Esophagus (tissue), 2 donors: Measurements from ENCODE around the gene DNMBP. TPM values are rescaled to one million over a fixed set of nuclear protein-coding genes. Genes with fewer than 3 reads are reported as not detected.
"Not testable (repeated sequence)": the region's sequence is repeated elsewhere in the genome, so short reads cannot be mapped to it uniquely, and the experiment has no call there.

ENCODE experiments used
- H3K27ac ChIP-seq, 2 donors: one replicate each; pipeline ENCODE4 v1.5.1; 2013; ENCODE audit warnings: low read depth in 2 of 2, mild to moderate bottlenecking in 2 of 2, inconsistent platforms in 1 of 2, low read length in 1 of 2, moderate library complexity in 1 of 2
- H3K27me3 ChIP-seq, 2 donors: one replicate each; pipeline ENCODE4 v1.6.1; 2013; ENCODE audit warnings: low read length in 2 of 2, control low read depth in 1 of 2, mild to moderate bottlenecking in 1 of 2; ENCODE audit not compliant: insufficient read depth in 2 of 2, control insufficient read depth in 1 of 2
- H3K36me3 ChIP-seq, 2 donors: one replicate each; pipeline ENCODE4 v1.6.1; 2013; ENCODE audit warnings: low read length in 1 of 2; ENCODE audit not compliant: control insufficient read depth in 2 of 2, insufficient read depth in 2 of 2
- H3K4me1 ChIP-seq, 2 donors: one replicate each; pipeline ENCODE4 v1.6.1; 2013; ENCODE audit warnings: low read length in 1 of 2; ENCODE audit not compliant: control insufficient read depth in 2 of 2, insufficient read depth in 2 of 2
- H3K4me3 ChIP-seq, 2 donors: one replicate each; pipeline ENCODE4 v1.5.1; 2013; ENCODE audit warnings: low read length in 2 of 2, mild to moderate bottlenecking in 2 of 2, low read depth in 1 of 2, moderate library complexity in 1 of 2
- H3K9me3 ChIP-seq, 2 donors: one replicate each; pipeline ENCODE4 v1.6.1; 2013; ENCODE audit warnings: mild to moderate bottlenecking in 2 of 2, low read depth in 1 of 2, low read length in 1 of 2, moderate library complexity in 1 of 2; ENCODE audit not compliant: control insufficient read depth in 2 of 2, insufficient read depth in 1 of 2
- WGBS, 2 donors: extraction: QIAGEN DNeasy Blood & Tissue Kit; methylation state at CpG; one replicate each; pipeline ENCODE4 v1.1.7; 2013; 5-methylcytosine and 5-hydroxymethylcytosine counted together
- polyA plus RNA-seq, 2 donors: library from polyadenylated mRNA; stranded (reverse); fragments of 200-250 nt; gene quantifications; one replicate each; pipeline ENCODE4 v1.2.3, GENCODE V29; 2013
- donor health status: healthy with polysubstance abuse.
- donor health status: Bipolar disorder and iron deficiency.

DNMBP gene
- polyA plus RNA-seq, 2 donors: 5.4 to 6.4 TPM

DNA sequence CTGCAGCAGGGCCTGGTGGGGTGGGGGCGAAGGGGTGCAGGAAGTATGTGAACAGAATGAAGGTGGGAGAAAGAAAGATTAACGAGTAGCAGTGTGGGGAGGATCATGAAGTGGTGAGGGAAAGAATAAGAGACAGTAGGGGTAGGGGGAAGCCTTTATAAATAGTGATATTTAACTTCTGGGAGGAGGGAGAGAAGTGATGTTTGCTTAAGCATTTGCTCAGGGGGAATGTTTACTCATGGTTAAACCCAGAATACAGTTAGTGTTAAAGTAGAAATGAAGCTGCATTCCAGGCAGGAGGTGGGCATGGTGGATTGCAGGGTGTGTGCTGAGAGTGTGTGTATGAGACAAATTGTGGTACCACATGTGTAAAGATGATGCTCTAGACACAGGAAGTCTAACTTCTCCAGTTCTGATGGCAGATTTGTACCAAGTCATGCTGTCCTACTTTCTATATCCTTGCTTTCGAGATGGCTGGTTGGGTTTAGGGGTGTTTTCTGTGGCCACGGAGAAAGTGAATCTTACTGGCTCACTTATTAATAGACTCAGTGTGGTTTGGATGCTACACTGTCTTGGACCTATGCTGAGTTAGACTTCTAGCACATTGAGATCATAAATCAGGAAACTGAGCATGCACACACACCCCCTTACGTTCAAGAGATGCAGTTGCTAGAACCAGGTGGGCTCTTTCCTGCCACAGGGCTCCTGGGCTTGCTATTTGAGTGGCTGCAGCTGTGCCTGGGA, 10.6 kb upstream of the DNMBP start:
- Histone ChIP-seq H3K36me3 (no peaks in the 10 kb centered on the region), H3K27me3 (no peaks in the 10 kb centered on the region), H3K4me1 (no peaks in the 10 kb centered on the region), H3K9me3 (no peaks in the 10 kb centered on the region), H3K4me3 (no peak overlapping the region), H3K27ac (no peak overlapping the region)
- 51 to 56% methylated on average over 5 of the region's 5 CpGs for WGBS, 2 donors

DNA sequence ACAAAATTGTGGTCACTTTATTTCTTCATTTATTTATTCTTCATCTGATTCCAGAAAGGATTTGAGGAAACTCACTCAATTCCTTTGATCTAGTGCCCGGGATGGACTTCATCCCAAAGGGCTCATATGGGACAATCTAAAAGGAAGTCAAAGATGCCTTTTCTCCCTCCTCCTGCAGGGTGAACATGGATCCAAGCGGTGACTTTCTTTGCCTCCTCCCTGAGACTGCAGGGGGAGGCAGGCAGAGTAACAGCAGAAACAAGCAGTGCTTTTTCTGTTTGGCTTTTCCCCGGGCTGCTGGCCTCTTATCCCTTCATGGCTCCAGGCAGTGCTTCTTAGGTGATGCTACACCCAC, 10.0 kb upstream of the DNMBP start:
- 23 to 33% methylated on average over 3 of the region's 3 CpGs for WGBS, 2 donors
- Histone ChIP-seq H3K36me3 (no peaks in the 10 kb centered on the region), H3K27me3 (no peaks in the 10 kb centered on the region), H3K4me1 (no peaks in the 10 kb centered on the region), H3K4me3 (no peak overlapping the region), H3K9me3 (no peaks in the 10 kb centered on the region), H3K27ac (no peak overlapping the region)

DNA sequence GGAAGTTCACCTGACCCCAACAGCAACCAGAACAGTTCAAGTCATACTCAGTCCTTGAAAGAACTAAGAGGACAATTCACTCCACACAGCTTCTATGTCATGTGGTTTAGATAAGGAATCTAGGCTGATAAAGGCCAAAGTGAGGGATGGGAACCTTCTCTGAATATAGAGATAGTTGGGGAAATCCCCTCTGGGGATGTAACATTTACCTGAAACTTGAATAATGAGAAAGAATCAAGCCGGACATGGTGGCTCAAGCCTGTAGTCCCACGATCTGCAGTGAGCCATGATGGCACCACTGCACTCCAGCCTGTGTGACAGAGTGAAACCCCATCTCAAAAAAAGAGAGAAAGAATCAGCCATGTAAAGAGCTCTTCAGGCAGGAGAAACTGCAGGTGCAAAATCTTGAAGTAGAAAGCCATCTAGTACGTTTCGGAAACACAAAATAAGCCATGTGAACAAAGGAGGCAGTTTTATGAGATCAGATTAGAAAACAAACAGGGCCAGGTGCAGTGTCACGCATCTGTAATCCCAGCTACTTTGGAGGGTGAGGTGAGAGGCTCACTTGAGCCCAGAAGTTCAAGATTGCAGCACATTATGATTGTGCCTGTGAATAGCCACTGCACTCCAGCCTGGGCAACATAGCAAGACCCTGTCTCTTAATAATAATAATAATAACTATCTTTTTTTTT, 4.5 kb upstream of the DNMBP start:
- no peak overlapping the region for H3K27ac ChIP-seq
- 74 to 83% methylated on average over 5 of the region's 5 CpGs for WGBS, 2 donors
- no peaks in the 10 kb centered on the region for H3K36me3 ChIP-seq
- H3K27me3 ChIP-seq: no peaks in the 10 kb centered on the region
- no peaks in the 10 kb centered on the region for H3K4me1 ChIP-seq
- no peaks in the 10 kb centered on the region for H3K9me3 ChIP-seq
- no peak overlapping the region for H3K4me3 ChIP-seq

DNA sequence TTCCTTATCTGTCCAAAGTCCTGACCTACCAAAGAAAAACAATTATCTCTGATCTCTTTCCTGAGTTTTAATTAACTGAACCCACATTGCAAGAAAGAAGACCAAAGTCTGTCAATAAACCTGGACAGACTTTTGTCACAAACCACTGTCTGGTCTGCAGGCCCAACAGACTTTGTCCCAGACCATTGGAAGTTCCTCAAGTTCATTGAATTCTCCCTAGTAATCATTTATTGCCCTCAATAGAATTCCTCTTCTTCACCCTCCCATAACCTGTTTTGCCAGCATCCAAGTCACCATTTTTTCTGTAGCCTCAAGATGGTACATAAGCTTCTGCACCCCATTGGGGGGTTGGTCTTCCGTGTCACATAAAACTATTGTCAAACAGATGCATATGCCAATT, 3.9 kb upstream of the DNMBP start:
- Histone ChIP-seq H3K36me3 (no peaks in the 10 kb centered on the region), H3K9me3 (no peaks in the 10 kb centered on the region), H3K4me1 (no peaks in the 10 kb centered on the region), H3K27ac (no peak overlapping the region), H3K27me3 (no peaks in the 10 kb centered on the region), H3K4me3 (no peak overlapping the region)
- WGBS, 2 donors: 79 to 86% methylated on average over 1 of the region's 1 CpG

DNA sequence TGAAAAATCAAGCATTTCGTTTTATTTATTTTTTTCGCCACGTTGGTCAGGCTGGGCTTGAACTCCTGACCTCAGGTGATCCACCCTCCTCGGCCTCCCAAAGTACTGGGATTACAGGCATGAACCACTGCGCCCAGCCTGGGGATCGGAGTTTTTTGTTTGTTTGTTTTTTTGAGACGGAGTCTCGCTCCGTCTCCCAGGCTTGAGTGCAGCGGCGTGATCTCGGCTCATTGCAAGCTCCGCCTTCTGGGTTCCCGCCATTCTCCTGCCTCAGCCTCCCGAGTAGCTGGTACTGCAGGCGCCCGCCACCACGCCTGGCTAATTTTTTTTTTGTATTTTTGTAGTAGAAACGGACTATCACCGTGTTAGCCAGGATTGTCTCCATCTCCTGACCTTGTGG, 2.2 kb upstream of the DNMBP start:
- H3K9me3 ChIP-seq, H3K27ac ChIP-seq, H3K27me3 ChIP-seq, H3K4me3 ChIP-seq, H3K4me1 ChIP-seq, H3K36me3 ChIP-seq: not testable (repeated sequence)
- WGBS, 2 donors: 91 to 93% methylated on average over 20 of the region's 20 CpGs

DNA sequence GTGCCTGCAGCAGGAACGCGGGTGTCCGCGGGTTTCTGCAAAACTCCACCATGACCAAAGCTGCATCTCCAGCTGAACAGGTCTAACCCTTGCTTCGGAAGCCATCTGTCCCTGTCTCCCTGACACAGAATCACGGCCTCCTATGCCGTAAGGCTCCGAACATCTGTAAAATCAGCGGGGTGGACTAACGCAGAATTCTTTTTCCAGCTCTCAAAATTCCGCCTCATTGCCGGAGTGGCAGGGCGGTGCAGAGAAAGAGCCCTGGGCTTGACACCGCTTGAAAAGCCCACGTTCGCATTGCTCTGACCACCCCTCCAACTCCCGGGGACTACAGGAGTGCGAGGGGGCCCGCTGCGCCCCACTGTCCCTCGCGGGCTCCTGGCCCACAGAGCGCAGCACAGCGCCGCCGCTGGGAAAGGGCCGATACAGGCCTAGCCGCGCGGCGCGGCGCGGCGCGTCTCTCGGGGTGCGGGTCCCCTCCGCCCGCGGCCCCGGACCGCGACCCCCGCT, 409 bp downstream of the DNMBP start:
- no peaks in the 10 kb centered on the region for H3K9me3 ChIP-seq
- peak overlapping the region; percentile 74 to 99 for H3K4me3 ChIP-seq
- no peaks in the 10 kb centered on the region for H3K27me3 ChIP-seq
- peaks cover 0 to 9% of the 10 kb centered on the region in 2 donors for H3K4me1 ChIP-seq
- no peaks in the 10 kb centered on the region for H3K36me3 ChIP-seq
- peak overlapping the region; percentile 91 for H3K27ac ChIP-seq
- 1 to 2% methylated on average over 34 to 45 of the region's 45 CpGs for WGBS, 2 donors

DNA sequence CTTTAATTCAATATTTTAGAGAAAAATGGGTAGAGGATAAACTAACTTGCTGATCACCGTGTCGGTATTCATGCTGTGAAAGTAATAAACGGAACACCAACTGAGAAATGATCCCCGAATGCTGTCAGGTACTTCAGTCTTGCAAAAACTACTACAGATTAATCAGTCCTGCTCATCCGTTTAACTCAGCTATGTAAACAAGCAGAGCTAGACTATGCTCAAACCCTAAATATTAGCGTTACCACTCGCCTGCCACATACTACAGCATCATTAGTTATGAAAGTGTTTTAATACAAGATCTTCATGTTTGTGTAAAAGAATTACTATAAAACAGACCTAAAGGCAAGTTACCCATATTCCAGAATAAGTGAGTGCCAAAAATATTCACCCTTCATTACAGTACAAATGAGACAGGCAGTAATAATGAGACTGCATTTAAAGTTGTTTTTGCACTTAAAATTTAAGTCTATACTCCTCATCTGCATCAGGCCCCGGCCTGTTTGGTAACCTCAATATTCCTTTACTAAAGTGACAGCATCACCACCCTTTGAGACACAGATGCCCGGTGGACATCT, 952 bp downstream of the DNMBP start:
- Histone ChIP-seq H3K4me3 (peak overlapping the region; percentile 74 to 99), H3K9me3 (no peaks in the 10 kb centered on the region), H3K27me3 (no peaks in the 10 kb centered on the region), H3K36me3 (no peaks in the 10 kb centered on the region), H3K4me1 (peaks cover 0 to 9% of the 10 kb centered on the region in 2 donors), H3K27ac (peak overlapping the region in 1 of 2 donors; percentile 91)
- 15 to 21% methylated on average over 9 of the region's 9 CpGs for WGBS, 2 donors

DNA sequence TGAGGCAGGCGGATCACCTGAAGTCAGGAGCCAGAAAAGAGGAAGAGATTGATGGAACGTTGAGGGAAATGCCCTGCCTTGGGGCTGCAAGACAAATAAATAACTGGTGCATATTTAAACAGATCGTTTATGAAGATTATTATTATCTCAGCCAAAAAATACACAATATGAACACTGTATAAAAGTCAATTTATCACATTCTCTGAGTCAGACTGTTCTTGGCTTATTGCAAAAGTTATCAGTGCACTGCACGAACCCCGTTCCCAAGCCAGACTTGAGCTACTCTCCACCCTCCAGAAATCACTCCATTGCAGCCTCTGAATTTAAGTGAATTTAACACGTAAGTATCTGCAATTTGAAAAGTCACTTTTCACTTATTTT, 1.6 kb downstream of the DNMBP start:
- no peaks in the 10 kb centered on the region for H3K9me3 ChIP-seq
- peak overlapping the region in 1 of 2 donors; percentile 22 for H3K27ac ChIP-seq
- H3K4me3 ChIP-seq: peak overlapping the region in 1 of 2 donors; percentile 99
- 19 to 25% methylated on average over 6 of the region's 6 CpGs for WGBS, 2 donors
- no peaks in the 10 kb centered on the region for H3K27me3 ChIP-seq
- no peaks in the 10 kb centered on the region for H3K36me3 ChIP-seq
- peaks cover 0 to 9% of the 10 kb centered on the region in 2 donors for H3K4me1 ChIP-seq

DNA sequence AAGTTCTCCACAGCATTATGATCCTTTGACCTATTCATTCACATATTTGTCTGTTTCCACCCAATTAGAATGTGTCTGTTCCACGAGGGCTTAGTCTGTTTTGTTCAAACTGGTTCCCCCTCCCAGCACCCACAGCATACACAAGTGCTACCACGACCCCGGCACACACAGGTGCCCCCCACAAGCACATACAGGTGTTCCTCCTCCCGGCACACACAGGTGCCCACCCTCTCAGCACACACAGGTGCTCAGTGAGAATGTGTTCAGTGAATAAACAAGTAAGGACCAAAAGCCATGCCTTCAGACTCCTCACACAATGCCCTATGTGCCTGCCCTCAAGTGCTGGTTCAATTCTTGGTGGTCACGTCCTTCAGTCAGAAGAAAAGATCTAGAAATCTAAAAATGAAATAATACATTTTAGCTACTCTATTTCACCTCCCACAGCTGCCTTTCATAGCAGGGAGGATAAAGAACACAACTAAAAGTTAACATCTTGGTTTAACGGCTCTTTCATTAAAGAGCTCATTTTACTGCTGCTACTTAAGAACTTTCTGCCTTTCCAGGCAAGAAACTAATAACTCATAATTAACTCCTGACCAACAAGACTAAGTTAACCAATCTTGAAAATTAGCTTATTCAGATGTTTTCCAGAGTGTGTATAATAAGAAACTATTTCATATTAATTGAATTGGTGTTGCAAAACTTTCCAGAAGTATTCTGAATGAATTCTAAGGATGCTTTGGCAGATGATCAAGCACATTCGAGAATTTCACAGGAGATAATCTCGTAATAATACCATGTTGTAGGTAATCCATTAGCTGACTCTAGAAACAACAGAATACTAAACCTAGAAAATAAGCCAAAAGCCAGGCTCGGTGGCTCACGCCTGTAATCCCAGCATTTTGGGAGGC, 2.3 kb downstream of the DNMBP start:
- H3K4me3 ChIP-seq: peak overlapping the region in 1 of 2 donors; percentile 99
- H3K9me3 ChIP-seq: no peaks in the 10 kb centered on the region
- peak overlapping the region; percentile 18 to 57 for H3K27ac ChIP-seq
- 47 to 53% methylated on average over 10 of the region's 10 CpGs for WGBS, 2 donors
- H3K4me1 ChIP-seq: peaks cover 0 to 9% of the 10 kb centered on the region in 2 donors
- H3K27me3 ChIP-seq: no peaks in the 10 kb centered on the region
- H3K36me3 ChIP-seq: no peaks in the 10 kb centered on the region
